HG03521 (cell line): Measurements from ENCODE around the gene SCN2A.
"Not testable (repeated sequence)": the region's sequence is repeated elsewhere in the genome, so short reads cannot be mapped to it uniquely, and the experiment has no call there.

Source experiments
- ATAC-seq: cut with Tn5 transposase; IDR thresholded peaks from one replicate; pipeline ENCODE4 v1.9.1; 2021; ENCODE audit warnings: mild to moderate bottlenecking, moderate library complexity; ENCODE audit not compliant: unreplicated experiment

Gene SCN2A

DNA sequence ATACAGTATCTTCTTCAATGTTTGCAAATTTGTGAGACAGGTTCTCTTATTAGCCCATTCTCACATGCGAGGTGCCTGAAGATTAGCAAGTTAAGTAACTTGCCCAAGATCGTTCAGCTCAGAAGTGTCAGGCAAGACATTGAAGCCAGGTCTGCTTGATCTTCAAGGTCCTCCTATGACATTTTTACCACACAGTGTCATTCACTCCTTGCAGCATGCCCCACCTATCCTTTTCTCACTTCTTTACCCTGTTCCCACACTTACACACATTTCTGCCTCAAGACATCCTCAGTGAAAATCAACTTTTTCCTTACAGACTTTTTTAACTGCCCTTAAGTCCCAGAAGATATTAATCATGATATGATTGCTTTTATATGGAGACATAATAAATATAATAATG, 73.8 kb downstream of the SCN2A start:
- no peak for ATAC-seq

DNA sequence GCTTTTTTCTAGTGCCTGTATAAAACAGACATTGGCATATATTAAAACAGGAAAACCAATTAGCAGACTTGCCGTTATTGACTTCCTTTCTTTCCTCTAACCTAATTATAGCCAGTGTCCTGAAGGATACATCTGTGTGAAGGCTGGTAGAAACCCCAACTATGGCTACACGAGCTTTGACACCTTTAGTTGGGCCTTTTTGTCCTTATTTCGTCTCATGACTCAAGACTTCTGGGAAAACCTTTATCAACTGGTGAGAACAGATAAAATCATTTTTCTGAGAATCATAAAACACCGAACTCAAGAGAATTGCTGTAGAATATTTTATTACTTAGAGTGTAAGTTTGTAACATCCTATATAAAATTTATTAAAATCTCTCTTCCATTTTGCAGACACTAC, 74.3 kb downstream of the SCN2A start:
- ATAC-seq, result no peak

DNA sequence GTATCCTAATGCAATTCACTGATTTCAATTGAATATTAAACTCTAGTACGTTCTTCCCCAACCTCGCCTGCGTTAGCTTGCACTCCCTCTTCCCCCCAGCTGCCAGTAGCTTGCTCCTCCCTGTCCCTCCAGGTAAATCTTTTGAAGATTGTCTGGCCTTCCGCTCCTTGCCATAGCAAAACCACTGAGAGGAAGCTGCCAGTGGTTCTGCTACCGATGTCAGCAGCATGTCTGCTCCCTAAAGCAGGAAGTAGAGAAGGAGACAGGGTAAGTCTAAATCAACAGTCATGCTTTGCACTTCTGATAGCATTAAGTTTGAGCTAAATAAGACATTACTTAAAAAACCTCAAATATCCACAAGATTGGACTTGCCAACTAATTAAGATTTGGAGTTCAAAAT, 89.1 kb downstream of the SCN2A start:
- no peak for ATAC-seq

DNA sequence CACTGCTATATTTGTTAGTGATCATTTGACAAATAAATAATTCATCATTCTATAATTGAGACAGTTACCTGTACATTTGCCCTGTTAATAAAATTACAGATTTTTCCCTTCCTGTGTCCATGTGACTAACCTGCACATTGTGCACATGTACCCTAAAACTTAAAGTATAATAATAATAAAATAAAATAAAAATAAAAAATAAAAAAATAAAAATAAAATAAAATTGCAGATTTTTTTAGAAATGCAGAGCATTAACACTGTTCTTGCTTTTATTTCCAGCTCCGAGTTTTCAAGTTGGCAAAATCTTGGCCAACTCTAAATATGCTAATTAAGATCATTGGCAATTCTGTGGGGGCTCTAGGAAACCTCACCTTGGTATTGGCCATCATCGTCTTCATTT, 105.1 kb downstream of the SCN2A start:
- ATAC-seq, result not testable (repeated sequence)

DNA sequence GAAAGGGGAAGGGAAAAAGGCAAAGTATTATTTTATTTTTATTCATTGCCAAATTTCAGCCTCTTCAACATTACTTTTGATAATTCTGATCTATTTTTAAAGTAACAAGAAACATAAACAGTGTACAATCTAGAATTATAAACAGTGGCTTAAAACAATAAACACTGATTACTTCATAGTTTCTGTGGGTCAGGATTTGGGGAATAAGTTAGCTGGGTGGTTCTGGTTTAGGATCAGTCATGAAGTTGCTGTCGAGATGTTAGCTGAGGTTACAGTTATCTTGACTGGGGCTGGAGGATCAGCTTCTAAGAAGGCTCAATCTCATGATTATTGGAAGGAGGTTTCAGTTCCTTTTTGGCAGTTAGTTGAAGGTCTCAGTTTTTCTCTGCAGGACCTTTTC, 109.2 kb downstream of the SCN2A start:
- no peak for ATAC-seq

DNA sequence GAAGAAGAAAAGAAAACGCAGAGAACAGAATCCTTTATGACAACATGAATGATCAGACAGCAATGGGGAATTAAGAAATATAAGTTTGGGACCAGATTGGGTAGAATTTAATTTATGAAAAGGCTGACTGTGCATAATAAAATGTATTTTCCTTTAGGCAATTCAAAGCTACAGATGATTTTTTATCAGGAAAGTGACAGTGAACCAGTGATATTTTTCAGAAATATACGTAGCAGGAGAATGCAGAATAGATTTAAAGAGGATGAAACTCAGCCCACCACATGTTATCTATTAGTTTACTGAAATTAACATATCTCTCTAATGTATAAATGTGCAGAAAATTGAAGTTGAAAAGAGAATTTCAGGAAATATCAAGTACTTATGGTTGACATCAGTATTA, 110.0 kb downstream of the SCN2A start:
- no peak for ATAC-seq

DNA sequence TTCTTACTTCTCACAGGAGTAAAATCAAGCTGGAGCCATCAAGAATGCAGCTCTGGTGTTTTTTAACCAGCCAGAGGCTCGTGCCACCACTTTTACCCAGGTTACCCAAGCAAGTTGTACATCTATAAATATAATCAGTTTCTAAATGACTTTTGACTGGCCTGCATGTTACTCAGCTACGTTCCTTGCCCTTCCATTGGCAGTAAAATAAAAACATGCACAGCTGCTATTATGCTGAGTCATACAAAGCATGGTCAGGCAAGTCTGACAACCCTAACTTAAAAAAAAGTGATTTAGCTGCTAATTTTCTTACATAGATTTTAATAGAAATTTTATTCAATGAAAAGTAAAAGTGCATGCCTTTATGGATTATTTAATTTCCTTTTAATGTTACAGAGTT, 118.5 kb downstream of the SCN2A start:
- no peak for ATAC-seq

DNA sequence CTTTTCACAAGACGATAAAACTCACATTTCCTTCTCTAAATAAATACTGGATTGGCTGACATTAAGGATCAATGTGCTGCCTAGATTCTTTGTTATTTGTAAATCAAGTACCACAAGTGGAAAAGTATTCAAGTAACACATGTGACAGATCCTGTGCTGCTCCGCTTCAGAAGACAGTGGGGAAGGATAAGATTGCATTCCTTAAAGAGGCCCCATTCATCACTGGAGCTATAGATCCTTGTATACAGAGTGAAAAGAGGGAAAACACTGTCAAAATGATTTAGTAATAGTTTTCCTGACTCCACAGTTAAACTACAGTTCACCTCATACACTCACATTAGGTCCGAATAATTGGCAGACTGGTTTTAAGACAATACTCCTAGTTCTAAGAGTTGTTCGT, 122.3 kb downstream of the SCN2A start:
- ATAC-seq, result no peak

DNA sequence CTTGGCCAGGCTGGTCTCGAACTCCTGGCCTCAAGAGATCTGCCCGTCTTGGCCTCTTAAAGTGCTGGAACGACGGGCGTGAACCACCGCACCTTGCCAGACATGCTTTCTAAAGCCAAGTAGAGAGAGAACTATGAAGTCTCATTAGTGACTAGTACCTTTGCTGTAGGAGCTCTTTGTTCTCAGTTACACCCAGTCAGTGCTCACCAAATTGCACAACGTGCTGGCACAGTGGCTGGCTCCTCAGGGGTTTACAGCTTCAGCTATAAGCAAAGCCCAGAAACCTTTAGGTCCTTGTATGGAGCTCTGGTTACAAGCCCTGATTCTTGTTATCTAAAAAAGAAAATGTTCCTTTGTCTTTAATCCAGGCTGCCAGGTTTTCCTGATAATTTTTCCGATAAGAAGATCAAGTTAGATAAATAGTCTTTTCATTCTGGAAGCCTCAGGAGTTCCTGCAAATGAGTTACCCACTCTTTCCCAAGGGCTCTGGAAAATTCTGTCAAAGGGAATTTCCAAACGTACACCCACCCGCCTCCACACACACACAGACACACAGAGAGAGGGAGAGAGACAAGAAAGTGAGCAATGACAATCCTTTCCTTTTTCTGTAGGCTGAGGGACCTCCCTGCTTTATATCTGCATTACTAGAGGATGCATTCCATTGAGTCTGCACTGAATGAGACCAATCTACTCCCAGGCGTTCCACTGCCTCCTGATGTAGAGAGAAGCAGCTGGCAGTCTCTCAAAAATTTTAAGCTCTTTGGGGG, 130.1 kb downstream of the SCN2A start:
- no peak for ATAC-seq

DNA sequence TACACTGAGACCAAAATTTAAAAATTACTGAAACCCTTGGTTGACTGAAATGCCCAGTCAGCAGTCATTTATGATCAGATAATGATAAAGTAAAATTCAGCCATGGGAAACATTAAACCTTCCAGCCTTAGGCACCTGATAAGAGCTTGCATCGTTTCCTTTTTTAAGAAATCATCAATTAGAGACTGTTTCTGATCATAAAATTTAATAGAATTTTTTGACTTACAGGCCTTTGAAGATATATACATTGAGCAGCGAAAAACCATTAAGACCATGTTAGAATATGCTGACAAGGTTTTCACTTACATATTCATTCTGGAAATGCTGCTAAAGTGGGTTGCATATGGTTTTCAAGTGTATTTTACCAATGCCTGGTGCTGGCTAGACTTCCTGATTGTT, 130.7 kb downstream of the SCN2A start:
- ATAC-seq, result no peak

DNA sequence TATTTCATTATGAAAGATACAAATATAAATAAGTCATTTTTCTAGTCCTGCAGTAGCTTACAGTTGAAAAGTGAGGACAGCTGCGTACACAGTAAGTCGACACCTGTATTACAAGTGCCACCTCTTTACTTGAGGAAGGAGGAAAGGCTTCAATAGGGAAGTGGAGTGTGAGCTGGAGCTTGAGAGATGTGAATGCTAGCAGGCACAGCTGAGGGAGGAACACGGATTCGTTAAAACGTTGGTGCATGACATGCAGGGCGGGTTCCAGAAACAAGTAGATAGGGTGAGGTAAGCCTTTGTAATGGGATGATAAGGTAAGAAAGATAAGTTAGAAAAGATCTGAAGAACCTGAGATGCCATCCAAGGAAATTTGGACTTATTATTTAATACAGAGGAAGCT, 132.1 kb downstream of the SCN2A start:
- ATAC-seq, result no peak

DNA sequence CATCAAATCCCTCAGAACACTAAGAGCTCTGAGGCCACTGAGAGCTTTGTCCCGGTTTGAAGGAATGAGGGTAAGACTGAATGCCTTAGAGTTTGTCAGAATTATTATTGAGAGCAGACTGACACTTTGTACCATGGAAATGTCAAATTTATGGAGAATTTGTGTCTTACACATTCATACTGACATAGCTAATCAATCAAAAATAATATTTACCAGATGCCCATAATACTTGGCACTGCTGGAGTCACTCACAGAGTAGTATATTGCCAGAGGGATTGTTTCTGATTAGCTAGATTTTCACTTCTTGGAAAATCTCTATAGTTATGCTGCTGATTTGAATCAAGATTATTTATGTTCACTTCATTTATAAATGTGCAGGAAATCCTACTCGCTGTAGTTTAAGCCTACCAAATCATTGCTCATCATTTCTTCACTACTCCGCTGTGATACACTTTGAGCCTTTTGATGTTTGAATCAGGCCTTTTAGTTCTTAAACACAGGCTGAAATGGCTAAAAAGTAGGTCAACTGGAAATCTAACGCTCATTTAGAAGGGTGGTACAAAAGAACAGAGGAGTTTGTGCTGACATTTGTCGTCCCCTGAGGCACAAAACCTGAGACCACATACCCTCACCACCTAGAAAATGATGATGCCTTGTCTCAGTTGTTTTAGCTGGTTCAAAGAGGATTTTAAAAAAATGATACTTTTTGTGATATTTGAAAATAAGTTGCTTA, 134.2 kb downstream of the SCN2A start:
- ATAC-seq, result no peak

DNA sequence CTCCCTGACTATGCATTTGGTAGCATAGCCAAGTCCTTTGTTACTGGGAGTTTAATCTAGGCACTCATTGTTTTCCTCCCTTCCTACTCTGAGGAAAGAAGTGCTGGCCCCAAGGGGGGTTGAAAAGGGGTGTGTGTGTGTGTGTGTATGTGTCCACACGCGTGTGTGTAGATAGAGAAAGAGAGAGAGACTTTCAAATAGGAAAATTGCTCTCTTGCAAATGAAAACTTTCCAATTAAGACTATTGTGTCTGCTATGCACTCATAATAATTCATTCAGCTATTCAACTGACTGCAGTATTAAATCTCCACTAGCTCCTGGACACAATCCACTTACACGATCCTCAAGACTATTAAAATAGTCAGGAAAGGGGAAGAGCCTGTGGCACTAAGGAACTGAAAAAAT, 137.4 kb downstream of the SCN2A start:
- ATAC-seq, result no peak

DNA sequence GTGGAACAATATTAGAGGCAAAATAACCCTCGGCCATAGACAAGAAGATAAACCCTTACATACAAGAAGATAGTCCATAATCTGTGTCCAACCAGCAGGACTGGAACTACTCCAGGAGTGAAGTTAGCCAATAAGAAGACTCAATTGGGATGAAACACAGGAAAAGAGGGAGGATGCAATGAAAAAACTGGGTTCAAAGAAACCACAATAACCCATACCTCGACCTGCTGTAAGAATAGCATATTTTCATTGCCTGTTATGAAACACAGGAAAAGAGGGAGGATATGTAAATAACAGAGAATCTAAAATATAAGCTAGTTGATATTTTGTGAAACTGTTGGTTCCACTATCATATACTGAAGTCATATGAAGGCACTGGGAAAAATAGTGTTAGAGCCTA, 143.1 kb downstream of the SCN2A start:
- ATAC-seq, result no peak

DNA sequence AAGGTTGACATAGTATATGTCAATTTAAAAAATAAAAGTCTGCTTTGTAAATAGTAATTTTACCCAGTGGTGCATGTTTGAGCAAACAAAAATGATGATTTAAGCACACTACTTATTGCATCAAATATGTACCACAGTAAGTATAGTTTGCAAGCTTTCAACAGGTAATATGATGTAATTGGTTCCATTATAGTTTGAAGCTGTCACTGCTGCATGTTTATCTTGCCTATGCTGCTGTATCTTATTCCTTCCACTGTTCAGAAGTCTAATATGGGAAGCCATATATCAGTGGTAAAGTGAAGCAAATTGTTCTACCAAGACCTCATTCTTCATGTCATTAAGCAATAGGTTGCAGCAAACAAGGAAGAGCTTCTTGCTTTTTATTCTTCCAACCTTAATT, 151.7 kb downstream of the SCN2A start:
- no peak for ATAC-seq

DNA sequence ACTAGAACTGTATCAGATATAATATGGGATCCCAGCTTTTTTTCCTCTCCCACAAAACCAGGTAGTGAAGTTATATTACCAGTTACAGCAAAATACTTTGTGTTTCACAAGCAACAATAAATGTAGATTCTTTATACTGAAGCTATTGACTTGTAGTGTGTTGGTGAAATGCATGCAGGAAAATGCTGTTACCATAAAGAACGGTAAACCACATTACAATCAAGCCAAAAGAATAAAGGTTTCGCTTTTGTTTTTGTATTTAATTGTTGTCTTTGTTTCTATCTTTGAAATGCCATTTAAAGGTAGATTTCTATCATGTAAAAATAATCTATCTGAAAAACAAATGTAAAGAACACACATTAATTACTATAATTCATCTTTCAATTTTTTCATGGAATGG, 152.6 kb downstream of the SCN2A start:
- ATAC-seq, result no peak

DNA sequence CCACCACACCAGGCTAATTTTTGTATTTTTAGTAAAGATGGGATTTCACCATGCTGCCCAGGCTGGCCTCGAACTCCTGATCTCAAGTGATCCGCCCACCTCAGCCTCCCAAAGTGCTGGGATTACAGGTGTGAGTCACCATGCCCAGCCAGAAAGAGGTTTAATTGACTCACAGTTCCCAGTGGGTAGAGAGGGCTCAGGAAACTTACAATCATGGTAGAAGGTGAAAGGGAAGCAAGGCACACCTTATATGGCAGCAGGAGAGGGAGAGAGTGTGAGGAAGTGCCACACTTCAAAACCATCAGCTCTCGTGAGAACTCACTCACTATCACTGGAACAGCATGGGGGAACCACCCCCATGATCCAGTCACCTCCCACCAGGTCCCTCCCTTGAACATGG, 159.4 kb downstream of the SCN2A start:
- not testable (repeated sequence) for ATAC-seq

DNA sequence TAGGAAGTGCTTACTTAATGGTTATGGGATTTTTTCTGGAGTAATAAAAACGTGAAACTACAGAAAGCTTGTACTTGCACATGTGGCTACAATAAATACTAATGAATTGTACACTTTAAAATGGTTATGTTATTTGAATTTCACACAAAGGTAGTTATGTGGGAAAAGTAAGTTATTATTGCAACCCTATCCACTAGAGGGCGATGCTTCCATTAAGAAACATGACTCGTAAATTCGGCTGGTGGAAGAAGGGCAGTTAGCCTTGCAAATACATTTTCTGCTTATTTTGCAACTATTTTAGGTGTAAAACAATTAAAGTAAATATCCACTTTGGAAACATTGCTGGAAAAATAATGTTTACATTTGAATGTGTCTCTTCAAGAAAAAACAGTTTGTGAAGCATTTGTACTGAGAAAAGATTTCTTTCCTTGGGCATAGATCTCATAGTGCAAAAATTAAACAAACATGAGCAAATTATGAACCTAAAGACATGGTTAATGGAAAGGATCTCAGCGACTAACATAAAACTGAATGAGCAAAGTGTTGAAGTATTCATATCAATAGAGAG, 162.2 kb downstream of the SCN2A start:
- ATAC-seq, result no peak

DNA sequence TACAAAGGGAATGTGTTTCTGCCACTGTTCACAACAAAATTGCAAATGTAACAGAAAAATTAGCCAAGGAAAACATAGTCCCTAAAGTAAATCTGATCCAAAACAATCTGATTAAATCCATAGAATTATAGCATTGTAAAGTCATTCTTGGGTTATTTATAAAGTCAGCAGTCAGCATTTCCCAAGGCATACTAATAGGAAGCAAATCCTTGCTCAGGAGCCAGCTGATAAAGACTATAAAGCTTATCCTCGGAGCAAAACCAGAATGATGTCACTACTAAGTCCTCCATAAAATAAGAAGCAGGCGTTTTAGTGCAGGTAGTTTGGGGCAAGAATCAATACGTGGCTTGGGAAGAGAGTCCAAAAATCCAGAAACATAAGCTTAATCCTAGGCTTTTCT, 162.9 kb downstream of the SCN2A start:
- no peak for ATAC-seq

DNA sequence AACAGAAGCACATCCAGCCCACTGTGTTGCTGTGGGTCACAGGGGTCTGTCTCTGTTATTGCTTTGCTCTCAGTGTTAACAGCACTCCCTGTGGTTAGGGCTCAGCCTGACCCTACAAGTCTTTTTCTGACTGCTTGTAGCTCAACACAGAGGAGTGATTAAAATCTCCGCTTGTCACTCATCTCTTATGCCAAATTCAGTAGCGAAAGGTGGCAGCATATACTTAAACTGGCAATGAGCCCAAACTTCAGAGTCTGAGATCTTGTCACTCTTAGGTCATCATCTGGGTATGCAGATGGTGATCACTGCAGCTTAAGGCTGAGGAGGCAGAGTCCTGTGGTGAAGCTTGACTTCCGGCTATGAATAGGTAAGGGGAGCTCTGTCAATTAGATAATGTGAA, 167.0 kb downstream of the SCN2A start:
- ATAC-seq, result no peak

DNA sequence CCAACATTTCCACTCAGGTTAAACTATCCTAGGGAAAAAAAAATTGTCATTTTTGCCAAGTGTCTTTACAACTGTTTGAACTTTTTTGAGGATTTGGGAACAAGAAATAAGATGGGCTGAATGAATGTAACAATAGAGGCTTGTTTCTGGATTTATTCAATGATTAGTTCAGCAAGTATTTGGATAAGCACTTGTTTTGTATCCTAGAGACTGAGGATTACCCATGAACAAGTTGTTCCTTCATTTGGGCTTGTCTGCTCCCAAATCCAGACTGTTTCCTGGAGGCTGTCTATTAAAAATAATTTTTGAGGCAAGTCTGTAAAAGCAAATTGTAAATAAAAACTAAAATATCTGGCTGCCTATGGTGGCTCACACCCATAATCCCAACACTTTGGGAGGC, 168.3 kb downstream of the SCN2A start:
- no peak for ATAC-seq

DNA sequence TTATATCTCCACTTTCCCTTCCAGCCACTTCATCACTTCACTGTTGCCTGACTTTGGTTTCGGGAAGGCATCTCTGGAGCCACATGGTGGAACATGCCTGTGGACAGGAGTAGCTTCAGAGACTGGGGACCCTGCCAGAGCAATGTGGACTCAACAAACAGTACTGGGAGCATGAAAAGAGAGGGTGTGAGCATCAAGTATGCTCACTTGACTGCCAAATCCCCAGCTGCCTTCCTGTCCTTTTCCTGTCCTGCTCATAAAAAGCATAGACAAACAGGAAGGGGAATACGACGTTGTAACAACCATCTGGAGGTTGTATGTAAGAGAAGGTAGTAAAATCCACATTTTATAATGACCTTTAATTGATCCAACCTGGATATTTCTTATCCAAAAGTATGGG, 169.0 kb downstream of the SCN2A start:
- ATAC-seq, result no peak
